ENCODE data around the gene AIDA.

AIDA gene

GRCh38 chr1:222643606-222643937, 68.7 kb downstream of the AIDA start:
- no peak for DNase-seq

GRCh38 chr1:222642468-222642867, 69.8 kb downstream of the AIDA start:
- DNase-seq = no peak

GRCh38 chr1:222641269-222641948, 70.9 kb downstream of the AIDA start:
- DNase-seq = no peak

DNA sequence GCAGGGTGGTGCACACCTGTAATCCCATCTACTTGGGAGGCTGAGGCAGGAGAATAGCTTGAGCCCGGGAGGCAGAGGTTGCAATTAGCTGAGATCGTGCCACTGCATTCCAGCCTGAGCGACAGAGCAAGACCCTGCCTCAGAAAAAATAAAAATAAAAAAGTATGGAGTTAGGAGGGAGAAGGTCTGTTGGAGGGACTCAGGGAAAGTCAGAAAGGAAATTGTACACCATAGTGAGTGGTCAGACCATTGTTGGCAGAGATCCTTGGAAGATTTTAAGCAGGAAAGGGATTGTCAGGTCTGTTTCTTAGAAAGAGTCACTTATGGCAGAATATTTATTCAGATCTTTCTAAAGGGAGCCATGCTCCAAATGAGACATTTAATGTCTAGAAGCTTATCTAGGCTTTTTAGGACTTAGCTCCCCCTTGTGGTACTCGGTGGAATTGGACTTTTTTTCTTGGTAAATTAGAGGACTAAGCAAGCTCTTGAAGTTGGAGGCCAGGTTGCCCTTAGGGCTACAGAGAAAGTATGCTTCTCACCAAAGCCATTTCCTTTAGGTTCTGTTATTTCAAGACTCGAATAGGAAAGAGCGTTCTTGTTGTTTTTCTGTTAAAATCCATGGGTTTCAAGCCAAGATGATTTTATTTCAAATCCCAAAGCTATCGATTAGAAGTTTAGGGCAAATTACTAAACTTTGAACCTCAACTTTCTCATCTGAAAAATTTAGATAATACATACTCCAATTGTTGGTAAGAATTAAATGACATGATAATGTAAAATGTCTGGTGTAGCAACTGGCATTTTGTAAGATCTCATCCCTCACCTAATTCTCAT, 77.9 kb downstream of the AIDA start:
- DNase-seq = peak; percentile 42

GRCh38 chr1:222632749-222633148, 79.5 kb downstream of the AIDA start:
- no peak for DNase-seq

DNA sequence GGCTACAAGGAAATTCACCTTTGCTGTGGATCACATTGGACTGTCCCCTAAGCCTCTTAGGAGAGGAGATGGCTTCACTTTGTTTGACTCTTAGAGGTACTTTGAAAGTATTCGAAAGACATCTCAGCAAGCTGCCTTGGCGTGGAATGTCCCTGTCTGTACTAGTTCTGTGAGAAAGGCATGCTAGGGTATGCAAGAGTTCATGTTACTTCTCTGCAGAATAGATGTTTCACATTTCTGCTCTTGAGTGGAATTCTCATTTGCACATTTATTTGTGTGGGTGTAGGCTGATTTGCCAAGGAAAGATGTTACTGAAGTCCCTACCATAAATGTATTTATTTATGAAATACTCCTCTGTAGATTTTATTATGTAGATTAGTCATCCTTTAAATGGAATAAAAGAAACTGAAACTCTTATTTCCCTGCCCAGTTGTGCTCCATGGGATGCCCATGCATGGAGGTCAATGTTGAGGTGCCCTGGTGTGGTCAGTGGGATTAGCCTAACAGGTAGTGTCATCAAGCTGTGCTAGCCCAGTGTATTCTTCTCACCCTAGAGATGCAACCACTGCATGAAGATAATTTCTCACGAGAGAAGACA, 80.6 kb downstream of the AIDA start:
- no peak for DNase-seq

DNA sequence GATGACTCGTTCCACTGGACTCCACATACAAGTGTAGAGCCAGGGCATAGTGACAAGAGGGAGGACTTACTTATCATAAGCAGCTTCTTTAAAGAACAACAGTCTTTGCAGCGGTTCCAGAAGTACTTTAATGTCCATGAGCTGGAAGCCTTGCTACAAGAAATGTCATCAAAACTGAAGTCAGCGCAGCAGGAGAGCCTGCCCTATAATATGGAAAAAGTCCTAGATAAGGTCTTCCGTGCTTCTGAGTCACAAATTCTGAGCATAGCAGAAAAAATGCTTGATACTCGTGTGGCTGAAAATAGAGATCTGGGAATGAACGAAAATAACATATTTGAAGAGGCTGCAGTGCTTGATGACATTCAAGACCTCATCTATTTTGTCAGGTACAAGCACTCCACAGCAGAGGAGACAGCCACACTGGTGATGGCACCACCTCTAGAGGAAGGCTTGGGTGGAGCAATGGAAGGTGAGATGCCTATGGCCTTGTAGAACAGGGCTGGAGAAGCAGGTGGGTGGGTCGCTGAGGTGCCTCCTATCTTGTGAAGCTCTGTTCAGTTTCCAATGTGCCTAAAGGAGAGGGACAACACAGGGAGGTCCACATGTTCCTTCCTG, 82.3 kb downstream of the AIDA start:
- no peak for DNase-seq

- DNase-seq = no peak
Measured at GRCh38 chr1:222627232-222627631, 85.1 kb downstream of the AIDA start.

DNA sequence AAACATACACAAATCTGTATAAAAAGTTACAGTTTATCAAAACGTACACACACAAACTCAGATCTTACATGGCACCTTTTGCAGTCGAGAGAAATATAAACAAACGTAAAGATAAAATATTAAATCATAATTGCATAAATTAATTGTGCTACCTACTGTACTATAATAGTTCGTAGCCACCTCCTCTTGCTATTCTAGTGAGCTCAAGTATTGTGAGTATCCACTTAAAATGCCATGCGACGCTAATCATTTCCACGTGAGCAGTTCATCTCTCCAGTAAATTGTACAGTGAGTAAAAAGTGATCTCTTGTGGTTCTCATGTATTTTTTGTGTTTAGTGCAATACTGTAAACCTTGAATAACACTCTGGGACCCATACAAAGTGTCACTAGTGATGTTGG, 88.1 kb downstream of the AIDA start:
- DNase-seq = no peak

- DNase-seq = no peak
Measured at GRCh38 chr1:222623458-222623857, 88.8 kb downstream of the AIDA start.

DNA sequence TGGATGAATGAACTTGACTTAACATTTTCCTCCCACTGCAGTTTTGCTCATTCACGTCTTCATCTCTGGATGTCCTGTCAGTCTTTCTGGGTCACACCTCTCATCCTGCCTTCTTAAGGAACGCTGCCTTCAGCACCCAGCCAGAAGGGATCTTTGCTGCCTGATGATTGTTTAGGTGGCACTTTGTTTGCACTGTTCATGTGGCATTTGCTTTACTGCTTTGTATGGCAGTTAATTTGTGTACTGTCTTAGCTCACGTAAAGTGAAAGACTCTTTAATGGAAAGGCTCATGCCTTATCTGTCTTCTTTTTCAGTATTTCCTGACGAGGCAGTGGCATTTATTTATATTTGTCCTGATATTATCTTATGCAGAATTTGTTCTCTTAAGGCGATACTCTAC, 89.5 kb downstream of the AIDA start:
- DNase-seq = no peak

DNA sequence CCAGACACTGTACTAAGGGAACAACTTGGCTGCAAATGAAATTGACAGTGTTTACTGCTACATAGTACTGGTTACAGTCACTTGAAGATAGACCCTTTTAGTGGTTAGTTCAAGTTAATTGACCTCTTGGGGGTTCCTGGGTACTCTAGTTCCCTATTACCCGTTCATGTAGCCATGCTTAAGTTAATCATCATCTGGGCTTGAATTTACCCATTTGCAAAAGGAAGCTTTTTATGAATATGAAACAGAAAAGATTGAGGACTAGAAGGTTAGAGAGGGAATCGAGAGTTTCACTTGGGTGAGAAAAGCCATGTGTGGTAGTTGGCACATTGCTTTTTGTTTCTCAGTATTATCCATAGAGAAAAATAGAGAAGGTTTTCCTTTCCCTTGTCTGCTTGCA, 91.7 kb downstream of the AIDA start:
- DNase-seq = no peak

GRCh38 chr1:222618880-222619596, 93.3 kb downstream of the AIDA start:
- DNase-seq = no peak
